ENCODE measurements around the gene SRA1. TPM values are rescaled to one million over a fixed set of nuclear protein-coding genes. Genes with fewer than 3 reads are reported as not detected.

Gene SRA1
- total and polyA plus RNA-seq, 4 donors, result 14.0 to 45.5 (median 36.8) TPM

GRCh38 chr5:140564196-140565023 is 7.1 kb upstream of the SRA1 start, which contains the start of the genes APBB3 and SLC35A4:
TSS of gene APBB3 (minus strand) at chr5:140564598. CDS start at chr5:140564245, 353 bp downstream.
TSS of gene SLC35A4 (plus strand) at chr5:140564828. CDS start at chr5:140567170, 2,342 bp downstream.
- TF ChIP-seq CTCF (IDR thresholded peaks at IDR 0.05; ENCODE audit: control extremely low read depth, extremely low read depth), result no peak
- 0 to 1% methylated on average over 69 to 74 of the region's 74 CpGs for WGBS, 2 donors

DNA sequence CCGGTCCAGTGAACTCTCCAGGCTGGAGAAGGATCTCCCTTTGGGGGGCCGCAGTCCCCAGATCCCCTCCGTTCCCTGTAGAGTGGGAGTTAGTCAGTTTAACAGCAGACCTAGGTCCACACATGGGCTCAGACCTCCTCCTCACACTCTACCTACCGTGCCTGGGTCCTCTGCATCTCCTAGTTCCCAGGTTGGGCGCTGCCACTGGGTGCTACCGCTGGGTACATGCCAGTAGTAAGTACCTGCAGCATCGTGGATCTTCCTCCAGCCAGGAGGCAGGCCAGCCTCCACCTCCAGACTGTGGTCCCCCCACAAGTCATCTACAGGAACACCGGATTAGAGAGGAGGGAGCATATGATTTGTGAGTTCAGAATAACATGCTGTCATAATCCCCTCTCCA is 6.3 kb upstream of the SRA1 start:
- H3K27ac ChIP-seq (ENCODE audit: low read depth in 1 of 2, low read length in 1 of 2), result peak overlapping the region; percentile 76 to 95
- no peak for DNase-seq
- H3K36me3 ChIP-seq (ENCODE audit: control insufficient read depth in 4 of 4, insufficient read depth in 4 of 4, low read length in 4 of 4), result peaks cover 0 to 33% (median 18%) of the 10 kb centered on the region in 4 donors
- 65 to 81% methylated on average over 8 of the region's 8 CpGs for WGBS, 2 donors
- ATAC-seq (ENCODE audit: insufficient read depth, low FRiP score), result no peak
- no peaks in the 10 kb centered on the region for H3K27me3 ChIP-seq (ENCODE audit: control insufficient read depth in 3 of 3, insufficient read depth in 3 of 3, low read length in 2 of 3)
- peak overlapping the region; percentile 45 for H3K4me3 ChIP-seq
- peak overlapping the region; percentile 15 to 35 for H3K9ac ChIP-seq (ENCODE audit: insufficient read depth in 1 of 2, low read length in 2 of 2)
- no peak for TF ChIP-seq CTCF (IDR thresholded peaks at IDR 0.05; ENCODE audit: control extremely low read depth, extremely low read depth)
- H3K9me3 ChIP-seq (ENCODE audit: control insufficient read depth in 4 of 4, insufficient read depth in 3 of 4, low read length in 3 of 4), result no peaks in the 10 kb centered on the region
- peaks cover 5 to 32% (median 14%) of the 10 kb centered on the region in 5 donors for H3K4me1 ChIP-seq (ENCODE audit: control insufficient read depth in 5 of 5, insufficient read depth in 5 of 5, low read length in 5 of 5)

More at GRCh38 chr5:140564196-140565023, 7.1 kb upstream of the SRA1 start, which contains the start of the genes APBB3 and SLC35A4:
- ATAC-seq (ENCODE audit: insufficient read depth, low FRiP score) (peak; percentile 92), DNase-seq (peak; percentile 97 to 99 (median 98))
- Histone ChIP-seq H3K36me3 (ENCODE audit: control insufficient read depth in 4 of 4, insufficient read depth in 4 of 4, low read length in 4 of 4) (peaks cover 0 to 34% (median 18%) of the 10 kb centered on the region in 4 donors), H3K4me3 (peak within 1 kb of the TSS; percentile 81), H3K27ac (ENCODE audit: low read depth in 1 of 2, low read length in 1 of 2) (peak within 1 kb of the TSS; percentile 76 to 95), H3K9me3 (ENCODE audit: control insufficient read depth in 4 of 4, insufficient read depth in 3 of 4, low read length in 3 of 4) (no peaks in the 10 kb centered on the region), H3K27me3 (ENCODE audit: control insufficient read depth in 3 of 3, insufficient read depth in 3 of 3, low read length in 2 of 3) (no peaks in the 10 kb centered on the region), H3K4me1 (ENCODE audit: control insufficient read depth in 5 of 5, insufficient read depth in 5 of 5, low read length in 5 of 5) (peaks cover 5 to 34% (median 14%) of the 10 kb centered on the region in 5 donors), H3K9ac (ENCODE audit: insufficient read depth in 1 of 2, low read length in 2 of 2) (peak within 1 kb of the TSS; percentile 35 to 81)

DNA sequence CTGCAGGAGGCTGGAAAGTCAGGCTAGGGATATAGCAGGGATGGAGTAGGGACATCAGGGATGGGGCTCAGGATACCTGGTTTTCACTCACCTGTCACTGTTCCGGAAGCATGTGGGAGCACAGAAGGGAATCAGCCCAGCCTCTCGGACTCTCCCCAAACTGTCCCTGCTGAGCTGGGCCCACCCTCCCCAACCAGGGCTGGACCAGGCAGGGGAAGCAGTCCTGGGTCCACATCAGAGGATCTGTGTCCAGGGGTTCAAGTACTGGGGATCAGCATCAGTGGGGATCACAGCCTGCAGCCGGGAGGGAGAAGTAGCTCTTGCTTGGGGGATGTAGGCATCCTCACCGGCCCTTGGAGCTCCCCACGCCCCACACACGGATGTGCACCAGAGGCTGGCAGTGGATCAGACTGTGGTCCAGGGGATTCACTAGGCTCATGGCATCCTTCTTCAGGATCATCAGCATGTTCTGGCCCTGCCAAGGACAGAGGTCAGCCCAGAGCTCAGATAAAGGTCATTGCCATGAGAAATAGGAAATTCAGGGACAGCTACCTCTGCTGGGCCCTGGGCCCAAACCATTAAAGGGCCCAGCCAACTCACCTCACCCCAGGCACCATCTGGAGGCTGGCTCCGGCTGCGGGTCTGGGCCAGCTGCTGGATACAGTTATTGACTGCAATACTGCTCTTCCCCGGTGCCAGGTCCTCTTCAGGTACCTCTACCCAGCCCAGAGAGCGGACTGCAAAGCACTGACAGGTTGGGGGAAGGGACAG is 4.7 kb upstream of the SRA1 start:
- no peak overlapping the region for H3K4me3 ChIP-seq
- peaks cover 0 to 20% (median 12%) of the 10 kb centered on the region in 4 donors for H3K36me3 ChIP-seq (ENCODE audit: control insufficient read depth in 4 of 4, insufficient read depth in 4 of 4, low read length in 4 of 4)
- H3K9ac ChIP-seq (ENCODE audit: insufficient read depth in 1 of 2, low read length in 2 of 2), result no peak overlapping the region
- peaks cover 5 to 26% (median 14%) of the 10 kb centered on the region in 5 donors for H3K4me1 ChIP-seq (ENCODE audit: control insufficient read depth in 5 of 5, insufficient read depth in 5 of 5, low read length in 5 of 5)
- WGBS, 2 donors, result 94 to 97% methylated on average over 10 of the region's 10 CpGs
- H3K27me3 ChIP-seq (ENCODE audit: control insufficient read depth in 3 of 3, insufficient read depth in 3 of 3, low read length in 2 of 3), result no peaks in the 10 kb centered on the region
- no peaks in the 10 kb centered on the region for H3K9me3 ChIP-seq (ENCODE audit: control insufficient read depth in 4 of 4, insufficient read depth in 3 of 4, low read length in 3 of 4)
- no peak for ATAC-seq (ENCODE audit: insufficient read depth, low FRiP score)
- no peak for DNase-seq
- no peak overlapping the region for H3K27ac ChIP-seq (ENCODE audit: low read depth in 1 of 2, low read length in 1 of 2)
- no peak for TF ChIP-seq CTCF (IDR thresholded peaks at IDR 0.05; ENCODE audit: control extremely low read depth, extremely low read depth)

Measured in lung (tissue), 12 donors.